ENCODE data around the gene SPOUT1.

DNA sequence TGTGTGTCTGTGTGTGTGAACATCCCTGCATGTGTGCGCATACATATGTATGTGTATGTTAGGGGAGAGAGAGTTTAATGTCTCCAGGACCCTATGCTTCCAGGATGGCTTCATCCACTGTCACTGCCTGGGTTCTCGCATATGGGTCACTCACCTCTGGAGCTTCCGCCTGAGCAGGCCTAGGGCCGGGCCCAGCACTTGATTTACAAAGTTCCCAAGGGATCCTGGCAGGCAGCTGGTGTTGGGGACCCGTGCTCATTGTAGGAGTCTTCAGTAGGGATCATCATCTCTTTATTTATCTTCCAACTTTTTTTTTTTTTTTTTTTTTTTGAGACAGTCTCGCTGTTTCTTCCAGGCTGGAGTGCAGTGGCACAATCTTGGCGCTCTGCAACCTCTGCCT lies 29.5 kb downstream of the SPOUT1 start:
- TF ChIP-seq POLR2AphosphoS5 (IDR thresholded peaks at IDR 0.05): no peak
- TF ChIP-seq, protein P1, sequence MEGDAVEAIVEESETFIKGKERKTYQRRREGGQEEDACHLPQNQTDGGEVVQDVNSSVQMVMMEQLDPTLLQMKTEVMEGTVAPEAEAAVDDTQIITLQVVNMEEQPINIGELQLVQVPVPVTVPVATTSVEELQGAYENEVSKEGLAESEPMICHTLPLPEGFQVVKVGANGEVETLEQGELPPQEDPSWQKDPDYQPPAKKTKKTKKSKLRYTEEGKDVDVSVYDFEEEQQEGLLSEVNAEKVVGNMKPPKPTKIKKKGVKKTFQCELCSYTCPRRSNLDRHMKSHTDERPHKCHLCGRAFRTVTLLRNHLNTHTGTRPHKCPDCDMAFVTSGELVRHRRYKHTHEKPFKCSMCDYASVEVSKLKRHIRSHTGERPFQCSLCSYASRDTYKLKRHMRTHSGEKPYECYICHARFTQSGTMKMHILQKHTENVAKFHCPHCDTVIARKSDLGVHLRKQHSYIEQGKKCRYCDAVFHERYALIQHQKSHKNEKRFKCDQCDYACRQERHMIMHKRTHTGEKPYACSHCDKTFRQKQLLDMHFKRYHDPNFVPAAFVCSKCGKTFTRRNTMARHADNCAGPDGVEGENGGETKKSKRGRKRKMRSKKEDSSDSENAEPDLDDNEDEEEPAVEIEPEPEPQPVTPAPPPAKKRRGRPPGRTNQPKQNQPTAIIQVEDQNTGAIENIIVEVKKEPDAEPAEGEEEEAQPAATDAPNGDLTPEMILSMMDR (IDR thresholded peaks at IDR 0.05; ENCODE audit: poor library complexity, severe bottlenecking): no peak
- no peak for TF ChIP-seq SMC3 (conservative IDR thresholded peaks at IDR 0.05; ENCODE audit: poor library complexity)
- no peak for TF ChIP-seq EZH2 (IDR thresholded peaks at IDR 0.05; ENCODE audit: borderline replicate concordance, insufficient read depth, low read length, poor library complexity, severe bottlenecking)
- no peak for TF ChIP-seq EP300 (conservative IDR thresholded peaks at IDR 0.05; ENCODE audit: poor library complexity, severe bottlenecking)
- TF ChIP-seq TAF1 (IDR thresholded peaks at IDR 0.05; ENCODE audit: low read depth): no peak
- no peak for TF ChIP-seq RAD21 (conservative IDR thresholded peaks at IDR 0.05)
- TF ChIP-seq, protein P2, sequence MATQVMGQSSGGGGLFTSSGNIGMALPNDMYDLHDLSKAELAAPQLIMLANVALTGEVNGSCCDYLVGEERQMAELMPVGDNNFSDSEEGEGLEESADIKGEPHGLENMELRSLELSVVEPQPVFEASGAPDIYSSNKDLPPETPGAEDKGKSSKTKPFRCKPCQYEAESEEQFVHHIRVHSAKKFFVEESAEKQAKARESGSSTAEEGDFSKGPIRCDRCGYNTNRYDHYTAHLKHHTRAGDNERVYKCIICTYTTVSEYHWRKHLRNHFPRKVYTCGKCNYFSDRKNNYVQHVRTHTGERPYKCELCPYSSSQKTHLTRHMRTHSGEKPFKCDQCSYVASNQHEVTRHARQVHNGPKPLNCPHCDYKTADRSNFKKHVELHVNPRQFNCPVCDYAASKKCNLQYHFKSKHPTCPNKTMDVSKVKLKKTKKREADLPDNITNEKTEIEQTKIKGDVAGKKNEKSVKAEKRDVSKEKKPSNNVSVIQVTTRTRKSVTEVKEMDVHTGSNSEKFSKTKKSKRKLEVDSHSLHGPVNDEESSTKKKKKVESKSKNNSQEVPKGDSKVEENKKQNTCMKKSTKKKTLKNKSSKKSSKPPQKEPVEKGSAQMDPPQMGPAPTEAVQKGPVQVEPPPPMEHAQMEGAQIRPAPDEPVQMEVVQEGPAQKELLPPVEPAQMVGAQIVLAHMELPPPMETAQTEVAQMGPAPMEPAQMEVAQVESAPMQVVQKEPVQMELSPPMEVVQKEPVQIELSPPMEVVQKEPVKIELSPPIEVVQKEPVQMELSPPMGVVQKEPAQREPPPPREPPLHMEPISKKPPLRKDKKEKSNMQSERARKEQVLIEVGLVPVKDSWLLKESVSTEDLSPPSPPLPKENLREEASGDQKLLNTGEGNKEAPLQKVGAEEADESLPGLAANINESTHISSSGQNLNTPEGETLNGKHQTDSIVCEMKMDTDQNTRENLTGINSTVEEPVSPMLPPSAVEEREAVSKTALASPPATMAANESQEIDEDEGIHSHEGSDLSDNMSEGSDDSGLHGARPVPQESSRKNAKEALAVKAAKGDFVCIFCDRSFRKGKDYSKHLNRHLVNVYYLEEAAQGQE (IDR thresholded peaks at IDR 0.05; ENCODE audit: borderline replicate concordance): no peak
